MCF 10A (cell line): Measurements from ENCODE around the gene NPHS2. TPM values are rescaled to one million over a fixed set of nuclear protein-coding genes. Genes with fewer than 3 reads are reported as not detected.

Experiments used
- BruUV-seq: library from RNA; stranded (reverse); fragments of 400-500 nt; replicated peaks from 2 replicates; lab custom pipeline; 2021; lab: Mats Ljungman, UMichigan
- CTCF ChIA-PET: fragments of 300-600 bp; sonication (Branson Sonifier 250); formaldehyde crosslinking; extraction: SDS; loops from one replicate; lab custom pipeline; 2021; ENCODE audit warnings: antibody characterized with exemption, inconsistent platforms; lab: Yijun Ruan, JAX
- POLR2A ChIA-PET: fragments of 300-600, 350-650 bp; sonication (Branson Sonifier 250); formaldehyde crosslinking; extraction: SDS; loops from one replicate; lab custom pipeline; 2020; ENCODE audit warnings: antibody characterized with exemption, inconsistent platforms; lab: Yijun Ruan, JAX
- DNase-seq: peaks from one replicate; pipeline ENCODE4 v3.0.0-alpha.2; 2018; ENCODE audit not compliant: unreplicated experiment
- H3K27ac Mint-ChIP-seq: one replicate; pipeline ENCODE4 v1.8.0; 2022; ENCODE audit warnings: mild to moderate bottlenecking, low read depth, mixed read lengths; ENCODE audit not compliant: unreplicated experiment
- H3K27me3 Mint-ChIP-seq: one replicate; pipeline ENCODE4 v1.8.0; 2022; ENCODE audit warnings: mixed read lengths; ENCODE audit not compliant: insufficient read depth, unreplicated experiment
- H3K36me3 Mint-ChIP-seq: one replicate; pipeline ENCODE4 v1.8.0; 2022; ENCODE audit warnings: mild to moderate bottlenecking, moderate library complexity, mixed read lengths; ENCODE audit not compliant: insufficient read depth, unreplicated experiment
- H3K4me1 Mint-ChIP-seq: one replicate; pipeline ENCODE4 v1.8.0; 2022; ENCODE audit warnings: mixed read lengths; ENCODE audit not compliant: insufficient read depth, unreplicated experiment
- H3K4me3 Mint-ChIP-seq: one replicate; pipeline ENCODE4 v1.8.0; 2022; ENCODE audit warnings: mild to moderate bottlenecking, moderate library complexity, mixed read lengths; ENCODE audit not compliant: unreplicated experiment
- H3K9me3 Mint-ChIP-seq: one replicate; pipeline ENCODE4 v1.8.0; 2022; ENCODE audit warnings: mixed read lengths; ENCODE audit not compliant: unreplicated experiment
- CTCF ChIP-seq: fragments of 200-600 bp; IDR thresholded peaks from one replicate; pipeline ENCODE4 v1.8.0; 2022; ENCODE audit warnings: antibody characterized with exemption, mild to moderate bottlenecking; ENCODE audit not compliant: unreplicated experiment
- intact Hi-C: fragments of 100-400 bp; cut with micrococcal nuclease; formaldehyde crosslinking; loops from 2 replicates; pipeline ENCODE4 v1.14.1; 2022
- total RNA-seq: library from RNA; stranded (reverse); gene quantifications from 2 replicates; pipeline ENCODE4 v1.2.3, GENCODE V29; 2022

Gene NPHS2
- total RNA-seq, 1 experiment from 2014 or later, result not detected

- ChIA-PET CTCF (interaction anchor here (0.6 kb wide), 1 partner anchor 33 kb away, joined by 4 read pairs; no protein-coding TSS in a partner anchor), POLR2A (no interaction called here)
- Mint-ChIP-seq H3K27me3 (peaks cover 14% of the 10 kb centered on the region), H3K4me1 (no peaks in the 10 kb centered on the region), H3K9me3 (no peaks in the 10 kb centered on the region), H3K4me3 (no peak overlapping the region), H3K36me3 (no peaks in the 10 kb centered on the region), H3K27ac (no peak overlapping the region)
- TF ChIP-seq CTCF, result no peak
- DNase-seq, result no peak
- intact Hi-C loops, result no loop called here
- no TSS peak for BruUV-seq
Measured at GRCh38 chr1:179583771-179584320, 8.1 kb upstream of the NPHS2 start.

GRCh38 chr1:179576509-179576908 is 761 bp upstream of the NPHS2 start:
- BruUV-seq, result no TSS peak
- no peak for TF ChIP-seq CTCF
- H3K27ac Mint-ChIP-seq, result no peak overlapping the region
- H3K4me3 Mint-ChIP-seq, result no peak overlapping the region
- intact Hi-C loops, result no loop called here
- H3K9me3 Mint-ChIP-seq, result no peaks in the 10 kb centered on the region
- no peaks in the 10 kb centered on the region for H3K4me1 Mint-ChIP-seq
- no peaks in the 10 kb centered on the region for H3K36me3 Mint-ChIP-seq
- H3K27me3 Mint-ChIP-seq, result peaks cover 47% of the 10 kb centered on the region
- POLR2A ChIA-PET, result no interaction called here
- no peak for DNase-seq
- CTCF ChIA-PET, result interaction anchor here (0.5 to 0.6 kb wide), 2 partner anchors 61 to 180 kb away, joined by 3 to 4 read pairs; no protein-coding TSS in a partner anchor

GRCh38 chr1:179558078-179558477 is 17.7 kb downstream of the NPHS2 start:
- H3K27me3 Mint-ChIP-seq, result peaks cover 14% of the 10 kb centered on the region
- TF ChIP-seq CTCF, result no peak
- H3K4me1 Mint-ChIP-seq, result no peaks in the 10 kb centered on the region
- intact Hi-C loops, result no loop called here
- no peak overlapping the region for H3K27ac Mint-ChIP-seq
- H3K9me3 Mint-ChIP-seq, result no peaks in the 10 kb centered on the region
- H3K36me3 Mint-ChIP-seq, result no peaks in the 10 kb centered on the region
- ChIA-PET POLR2A (no interaction called here), CTCF (no interaction called here)
- H3K4me3 Mint-ChIP-seq, result no peak overlapping the region
- no TSS peak for BruUV-seq
- no peak for DNase-seq

- CTCF ChIA-PET, result no interaction called here
Measured at GRCh38 chr1:179554427-179554826, 21.3 kb downstream of the NPHS2 start.

More at GRCh38 chr1:179554427-179554826, 21.3 kb downstream of the NPHS2 start:
- Mint-ChIP-seq H3K27ac (no peak overlapping the region), H3K4me3 (no peak overlapping the region), H3K4me1 (peaks cover 14% of the 10 kb centered on the region), H3K27me3 (peaks cover 14% of the 10 kb centered on the region), H3K9me3 (no peaks in the 10 kb centered on the region), H3K36me3 (no peaks in the 10 kb centered on the region)
- TF ChIP-seq CTCF, result no peak
- POLR2A ChIA-PET, result no interaction called here
- no peak for DNase-seq
- intact Hi-C loops, result no loop called here
- no TSS peak for BruUV-seq
